Stimulated activated CD8-positive, alpha-beta memory T cell treated with anti-CD3 and anti-CD28 coated beads, Interleukin-4, amount 100 ng/mL, for 24 hours (primary cell): ENCODE data around the gene TPGS1.

ENCODE experiments used
- DNase-seq: peaks from one replicate; pipeline ENCODE4 v3.0.0-alpha.2; 2020; ENCODE audit warnings: low read depth

The TPGS1 gene

GRCh38 chr19:518598-519231 is 11.4 kb downstream of the TPGS1 start:
- DNase-seq, result no peak

- no peak for DNase-seq
Measured at GRCh38 chr19:519449-519865, 12.2 kb downstream of the TPGS1 start.

DNA sequence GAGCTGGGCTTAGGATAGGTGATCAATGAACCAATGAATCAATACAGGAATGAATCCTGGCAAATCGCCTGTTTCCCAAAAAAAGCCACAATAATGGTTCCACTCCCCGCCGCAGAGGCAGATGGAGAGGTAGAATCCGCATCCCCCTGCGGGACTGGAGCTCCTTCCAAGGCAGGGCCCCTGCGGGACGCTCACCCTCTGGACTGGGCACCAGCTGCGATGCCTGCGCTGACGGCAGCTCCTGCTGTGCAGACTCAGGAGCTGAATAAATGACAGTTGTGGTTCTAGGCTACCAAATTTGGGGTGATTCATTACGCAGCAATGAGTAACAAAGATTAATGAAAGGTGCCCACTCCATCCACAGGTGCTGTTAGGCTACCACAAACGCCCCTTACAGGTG is 15.4 kb downstream of the TPGS1 start:
- DNase-seq, result no peak

DNA sequence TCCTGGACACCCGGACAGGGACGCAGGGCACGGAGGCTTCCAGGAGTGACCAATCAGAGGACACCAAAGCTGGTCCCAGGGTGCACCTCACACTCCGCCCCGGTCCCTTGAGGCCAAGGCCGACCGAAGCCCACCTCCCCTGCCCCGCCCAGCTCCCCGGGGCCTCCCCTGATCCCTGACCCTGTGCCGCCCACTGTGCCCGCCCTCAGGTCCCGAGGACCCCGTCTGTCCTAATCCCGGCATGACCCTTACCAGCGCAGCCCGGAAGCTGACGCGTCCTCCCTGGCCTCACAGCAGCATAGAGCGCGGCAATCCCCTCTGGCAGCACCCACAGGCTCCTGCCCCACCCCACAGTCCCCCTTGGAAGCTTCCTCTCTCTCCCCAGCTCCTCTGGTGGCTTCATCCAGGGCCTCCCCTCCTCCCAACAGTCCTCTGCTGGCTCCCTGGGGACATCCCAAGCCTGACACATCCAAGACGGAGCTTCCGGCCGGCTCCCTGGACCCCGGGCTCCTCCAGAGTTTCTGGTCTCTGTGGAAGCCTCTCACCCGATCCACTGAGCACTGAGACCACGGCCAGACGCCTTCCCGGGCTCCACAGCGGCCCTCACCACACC is 16.9 kb downstream of the TPGS1 start:
- no peak for DNase-seq

- DNase-seq, result no peak
Measured at GRCh38 chr19:525029-525428, 17.7 kb downstream of the TPGS1 start.

GRCh38 chr19:525857-526419 is 18.6 kb downstream of the TPGS1 start:
- no peak for DNase-seq

- no peak for DNase-seq
Measured at GRCh38 chr19:530134-531008, 23.1 kb downstream of the TPGS1 start.

GRCh38 chr19:531009-531752 is 23.9 kb downstream of the TPGS1 start:
- DNase-seq, result peak; percentile 78

GRCh38 chr19:531753-532560 is 24.7 kb downstream of the TPGS1 start, which contains the start of gene CDC34:
TSS of gene CDC34 (plus strand) at chr19:531760. CDS start at chr19:531932, 172 bp downstream.
- no peak for DNase-seq

DNA sequence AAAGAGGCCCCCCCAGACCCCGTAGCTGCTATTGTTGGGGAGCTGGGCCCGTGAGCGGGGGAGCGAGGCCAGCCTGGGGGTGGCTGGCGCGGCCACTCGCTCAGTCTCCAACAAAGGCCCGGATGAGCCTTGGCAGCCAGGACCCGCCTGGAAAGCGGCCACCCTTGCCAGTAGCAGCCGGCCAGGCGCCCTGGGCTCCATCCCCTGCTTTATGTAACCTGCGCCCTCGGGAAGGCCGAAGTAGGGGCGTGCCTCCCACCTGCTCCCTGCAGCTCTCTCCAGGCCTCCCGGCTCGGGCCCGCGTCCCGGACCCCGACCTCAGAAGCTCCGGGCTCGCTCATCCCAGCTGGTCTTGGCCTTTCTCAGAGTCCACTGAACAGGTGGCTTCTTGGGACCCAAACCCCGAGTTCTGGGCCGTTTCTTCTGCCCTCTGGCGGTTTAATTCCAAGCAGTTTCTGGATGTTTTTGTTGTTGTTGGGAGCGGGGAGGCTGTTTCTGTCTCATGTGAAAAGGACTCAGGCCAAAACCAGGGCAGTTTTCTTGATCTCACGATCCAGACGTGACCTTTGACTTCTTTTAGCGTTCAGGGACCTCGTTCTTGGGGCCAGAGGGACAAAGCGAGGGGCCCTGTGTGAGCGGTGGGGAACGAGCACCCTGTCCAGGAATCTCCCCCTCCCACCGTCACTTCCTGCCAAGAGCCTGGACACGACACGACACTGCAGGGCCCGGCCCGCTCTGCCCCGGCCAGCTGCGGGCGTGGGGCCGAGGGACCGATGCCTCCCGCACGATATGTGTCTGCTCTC is 25.5 kb downstream of the TPGS1 start:
- DNase-seq, result no peak

DNA sequence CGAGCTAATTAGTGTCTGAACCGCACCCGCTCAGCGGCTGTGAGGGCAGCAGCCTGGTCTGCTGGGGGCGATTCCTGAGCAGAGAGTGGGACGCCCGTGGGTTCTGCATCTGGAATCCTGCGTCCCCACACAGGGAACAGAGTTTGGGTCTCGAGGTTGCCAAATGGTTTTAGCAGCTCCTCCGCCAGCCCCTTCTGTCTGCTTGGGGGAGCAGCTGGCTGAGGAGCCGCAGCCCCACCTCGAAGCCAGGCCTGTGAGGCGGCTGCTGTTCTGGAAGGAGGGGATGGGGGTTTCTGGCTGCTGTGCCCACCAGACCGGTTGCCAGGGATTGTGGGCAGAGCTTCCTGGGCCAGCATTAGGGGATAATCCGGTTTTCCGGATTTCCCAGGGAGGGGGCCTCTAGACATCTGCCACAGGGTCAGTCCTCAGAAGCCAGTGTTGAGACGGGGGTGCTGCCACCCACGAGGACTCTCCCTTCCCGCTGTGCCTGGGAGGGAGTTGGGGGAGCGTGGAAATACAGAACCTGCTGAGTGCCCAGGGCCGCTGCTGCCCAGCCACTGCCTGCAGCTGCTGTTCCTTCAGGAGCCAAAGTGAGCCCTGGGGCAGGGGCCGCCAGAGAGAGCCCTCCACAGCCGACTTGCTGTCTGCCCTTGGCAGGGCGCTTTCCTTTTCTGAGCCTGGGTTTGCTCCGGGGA is 26.2 kb downstream of the TPGS1 start:
- no peak for DNase-seq

- DNase-seq, result no peak
Measured at GRCh38 chr19:534088-534487, 26.8 kb downstream of the TPGS1 start.

- no peak for DNase-seq
Measured at GRCh38 chr19:535017-535835, 27.9 kb downstream of the TPGS1 start.

- no peak for DNase-seq
Measured at GRCh38 chr19:536031-536880, 29.0 kb downstream of the TPGS1 start.

DNA sequence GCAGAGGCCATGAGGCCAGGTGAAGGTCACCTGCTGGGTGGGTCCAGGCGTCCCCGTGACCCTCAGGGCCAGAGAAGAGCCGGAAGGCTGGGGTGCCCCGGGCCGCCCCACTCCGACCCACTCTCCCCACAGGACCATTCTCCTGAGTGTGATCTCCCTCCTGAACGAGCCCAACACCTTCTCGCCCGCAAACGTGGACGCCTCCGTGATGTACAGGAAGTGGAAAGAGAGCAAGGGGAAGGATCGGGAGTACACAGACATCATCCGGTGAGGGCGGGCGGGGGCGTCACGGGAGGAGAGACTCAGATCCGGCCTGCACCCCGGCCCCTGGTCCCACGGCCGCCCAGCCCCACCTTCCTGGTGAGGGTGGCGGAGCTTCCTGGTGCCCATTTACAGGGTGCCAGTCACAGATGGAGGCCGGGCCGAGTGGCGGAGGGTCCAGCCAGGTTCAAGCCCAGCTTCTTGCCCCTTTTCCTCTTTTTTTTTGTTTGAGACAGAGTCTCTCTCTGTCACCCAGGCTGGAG is 29.6 kb downstream of the TPGS1 start:
- no peak for DNase-seq

- DNase-seq, result no peak
Measured at GRCh38 chr19:538641-539428, 31.5 kb downstream of the TPGS1 start.
